OCI-LY1 (cell line): Measurements from ENCODE around the gene BABAM2.

Experiments used
- H2AFZ ChIP-seq: fragments of 200-600 bp; sonication (generic), shearing (Covaris generic); 2 replicates; pipeline ENCODE4 v1.6.0; 2014; ENCODE audit warnings: antibody characterized with exemption, mild to moderate bottlenecking, low read length
- H3F3A ChIP-seq: fragments of 200-600 bp; sonication (generic), shearing (Covaris generic); 2 replicates; pipeline ENCODE4 v1.6.0; 2014; ENCODE audit warnings: mild to moderate bottlenecking, antibody characterized with exemption, low read length, moderate library complexity; ENCODE audit not compliant: insufficient read depth
- H3K27ac ChIP-seq: fragments of 200-600 bp; sonication (generic); 2 replicates; pipeline ENCODE4 v1.5.1; 2014; ENCODE audit warnings: low read length, mixed run types, mild to moderate bottlenecking, low read depth; ENCODE audit not compliant: poor library complexity, severe bottlenecking
- H3K27me3 ChIP-seq: fragments of 200-600 bp; sonication (generic); 2 replicates; pipeline ENCODE4 v1.6.0; 2014; ENCODE audit warnings: antibody characterized with exemption, mild to moderate bottlenecking, low read length, moderate library complexity; ENCODE audit not compliant: insufficient read depth
- H3K36me3 ChIP-seq: fragments of 200-600 bp; sonication (generic); 2 replicates; pipeline ENCODE4 v1.6.1; 2014; ENCODE audit warnings: mild to moderate bottlenecking, antibody characterized with exemption, low read length, moderate library complexity, mixed read lengths; ENCODE audit not compliant: insufficient read depth
- H3K4me1 ChIP-seq: fragments of 200-600 bp; sonication (generic); 2 replicates; pipeline ENCODE4 v1.5.1; 2014; ENCODE audit warnings: mild to moderate bottlenecking, low read length, moderate library complexity; ENCODE audit not compliant: insufficient read depth, severe bottlenecking
- H3K4me2 ChIP-seq: fragments of 200-600 bp; sonication (generic), shearing (Covaris generic); 2 replicates; pipeline ENCODE4 v1.6.1; 2014; ENCODE audit warnings: low read length
- H3K4me3 ChIP-seq: fragments of 200-600 bp; sonication (generic); 2 replicates; pipeline ENCODE4 v1.5.1; 2014; ENCODE audit warnings: low read length, low read depth, mild to moderate bottlenecking, mixed read lengths; ENCODE audit not compliant: poor library complexity, severe bottlenecking
- H3K79me2 ChIP-seq: fragments of 200-600 bp; shearing (Covaris generic); 2 replicates; pipeline ENCODE4 v1.6.1; 2016; ENCODE audit warnings: mixed run types, low read length, mixed read lengths; ENCODE audit not compliant: insufficient read depth
- H3K9ac ChIP-seq: fragments of 200-600 bp; sonication (generic), shearing (Covaris generic); 2 replicates; pipeline ENCODE4 v1.6.1; 2014; ENCODE audit warnings: mild to moderate bottlenecking, low read length, mixed read lengths
- H3K9me2 ChIP-seq: fragments of 200-600 bp; sonication (generic), shearing (Covaris generic); 2 replicates; pipeline ENCODE4 v1.6.1; 2014; ENCODE audit warnings: low read depth, mild to moderate bottlenecking, low read length, mixed read lengths
- H3K9me3 ChIP-seq: fragments of 200-600 bp; shearing (Covaris generic); 2 replicates; pipeline ENCODE4 v1.6.1; 2014; ENCODE audit warnings: low read length, mixed read lengths
- H4K20me1 ChIP-seq: fragments of 200-600 bp; sonication (generic), shearing (Covaris generic); 2 replicates; pipeline ENCODE4 v1.6.0; 2016; ENCODE audit warnings: mild to moderate bottlenecking, low read length; ENCODE audit not compliant: insufficient read depth
- EZH2 ChIP-seq: fragments of 200-600 bp; sonication (generic), shearing (Covaris generic); IDR thresholded peaks from 2 replicates; pipeline ENCODE4 v1.8.0; 2017; ENCODE audit warnings: borderline replicate concordance, mixed run types, mild to moderate bottlenecking, antibody characterized with exemption, low read length, moderate library complexity, mixed read lengths
- TF ChIP-seq, protein P1 (sequence below): fragments of 200-600 bp; sonication (generic), shearing (Covaris generic); IDR thresholded peaks from 2 replicates; pipeline ENCODE4 v1.5.1; 2017; ENCODE audit warnings: mild to moderate bottlenecking, antibody characterized with exemption, low read length, moderate library complexity, mixed read lengths

Gene BABAM2

DNA sequence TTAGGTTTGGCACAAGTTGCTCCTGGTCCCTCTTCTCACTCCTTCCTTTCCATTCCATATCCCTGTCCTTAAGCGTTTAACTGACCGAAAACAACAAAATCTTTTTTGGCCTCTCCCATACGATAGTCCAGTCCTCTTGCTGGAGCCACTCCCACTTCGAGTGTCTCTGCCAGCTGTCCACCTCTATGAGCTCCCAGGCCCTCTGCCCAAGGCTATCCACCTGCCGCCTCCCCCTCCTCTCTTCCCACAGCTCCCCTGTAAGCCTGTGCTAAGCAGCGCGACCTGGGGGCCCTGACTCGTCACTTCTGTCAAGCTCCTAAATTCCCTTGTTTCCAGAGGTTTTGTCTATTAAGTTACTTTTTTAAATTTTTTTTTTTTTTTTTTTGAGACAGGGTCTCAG is 455.1 kb downstream of the BABAM2 start:
- H3K9me2 ChIP-seq, result no peaks in the 10 kb centered on the region
- H4K20me1 ChIP-seq, result no peaks in the 10 kb centered on the region
- H3K79me2 ChIP-seq, result no peaks in the 10 kb centered on the region
- no peaks in the 10 kb centered on the region for H3K4me1 ChIP-seq
- no peak overlapping the region for H3K4me3 ChIP-seq
- H3K9me3 ChIP-seq, result no peaks in the 10 kb centered on the region
- H3K9ac ChIP-seq, result no peak overlapping the region
- no peaks in the 10 kb centered on the region for H3K27me3 ChIP-seq
- H3K36me3 ChIP-seq, result no peaks in the 10 kb centered on the region
- no peaks in the 10 kb centered on the region for H3F3A ChIP-seq
- no peak overlapping the region for H3K27ac ChIP-seq
- no peak overlapping the region for H2AFZ ChIP-seq
- H3K4me2 ChIP-seq, result no peak overlapping the region
- TF ChIP-seq, protein P1, sequence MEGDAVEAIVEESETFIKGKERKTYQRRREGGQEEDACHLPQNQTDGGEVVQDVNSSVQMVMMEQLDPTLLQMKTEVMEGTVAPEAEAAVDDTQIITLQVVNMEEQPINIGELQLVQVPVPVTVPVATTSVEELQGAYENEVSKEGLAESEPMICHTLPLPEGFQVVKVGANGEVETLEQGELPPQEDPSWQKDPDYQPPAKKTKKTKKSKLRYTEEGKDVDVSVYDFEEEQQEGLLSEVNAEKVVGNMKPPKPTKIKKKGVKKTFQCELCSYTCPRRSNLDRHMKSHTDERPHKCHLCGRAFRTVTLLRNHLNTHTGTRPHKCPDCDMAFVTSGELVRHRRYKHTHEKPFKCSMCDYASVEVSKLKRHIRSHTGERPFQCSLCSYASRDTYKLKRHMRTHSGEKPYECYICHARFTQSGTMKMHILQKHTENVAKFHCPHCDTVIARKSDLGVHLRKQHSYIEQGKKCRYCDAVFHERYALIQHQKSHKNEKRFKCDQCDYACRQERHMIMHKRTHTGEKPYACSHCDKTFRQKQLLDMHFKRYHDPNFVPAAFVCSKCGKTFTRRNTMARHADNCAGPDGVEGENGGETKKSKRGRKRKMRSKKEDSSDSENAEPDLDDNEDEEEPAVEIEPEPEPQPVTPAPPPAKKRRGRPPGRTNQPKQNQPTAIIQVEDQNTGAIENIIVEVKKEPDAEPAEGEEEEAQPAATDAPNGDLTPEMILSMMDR, result no peak
- TF ChIP-seq EZH2, result no peak

DNA sequence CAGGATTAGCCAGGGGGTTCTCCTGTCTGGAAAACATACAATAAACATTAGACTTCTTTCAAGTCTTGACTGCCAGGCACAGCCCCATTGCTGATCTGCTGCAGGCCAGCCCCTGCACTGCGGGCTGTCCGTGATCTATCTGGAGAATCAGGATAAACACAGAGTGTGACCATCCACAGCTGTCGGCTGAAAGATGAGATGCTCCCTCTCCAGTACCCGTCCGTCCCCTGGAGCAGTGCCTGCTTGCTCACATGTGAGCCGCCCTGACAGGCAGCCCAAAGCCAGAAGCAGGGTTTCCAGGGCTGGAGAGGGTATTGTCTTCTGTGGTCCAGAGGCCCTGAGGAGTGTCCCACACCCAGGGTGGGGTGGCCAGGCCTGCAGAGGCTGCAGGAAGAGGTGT is 456.1 kb downstream of the BABAM2 start:
- Histone ChIP-seq H3K4me3 (no peak overlapping the region), H3K36me3 (no peaks in the 10 kb centered on the region), H3K27me3 (no peaks in the 10 kb centered on the region), H3F3A (no peaks in the 10 kb centered on the region), H3K27ac (no peak overlapping the region), H2AFZ (no peak overlapping the region), H3K4me2 (no peak overlapping the region), H3K4me1 (no peaks in the 10 kb centered on the region), H3K9ac (no peak overlapping the region), H3K79me2 (no peaks in the 10 kb centered on the region), H3K9me3 (no peaks in the 10 kb centered on the region), H4K20me1 (no peaks in the 10 kb centered on the region), H3K9me2 (no peaks in the 10 kb centered on the region)
- TF ChIP-seq, protein P1, result no peak
- TF ChIP-seq EZH2, result no peak

DNA sequence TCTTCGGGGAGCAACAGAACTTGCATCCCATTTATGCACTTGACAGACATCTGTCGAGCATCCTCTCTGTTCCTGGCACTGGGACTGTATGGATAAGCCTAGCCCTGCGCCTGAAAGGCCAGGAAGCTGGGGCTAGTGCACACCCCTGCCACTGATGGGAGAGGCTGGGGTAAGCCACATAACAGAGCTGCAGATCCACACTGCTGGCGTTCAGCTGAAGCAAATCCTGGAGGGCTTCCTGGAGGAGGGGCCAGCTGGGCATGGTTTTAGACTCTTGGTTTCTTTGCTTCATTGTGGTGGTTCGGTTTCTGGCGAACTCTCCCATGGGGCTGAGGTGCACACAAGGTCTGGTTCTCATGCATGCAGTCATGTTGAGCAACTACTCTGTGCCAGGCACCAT is 456.7 kb downstream of the BABAM2 start:
- H3K27ac ChIP-seq, result no peak overlapping the region

More for the DNA sequence above, 456.7 kb downstream of the BABAM2 start:
- Histone ChIP-seq H3K4me3 (no peak overlapping the region), H3K36me3 (no peaks in the 10 kb centered on the region), H3K27me3 (no peaks in the 10 kb centered on the region), H3K79me2 (no peaks in the 10 kb centered on the region), H3K4me2 (no peak overlapping the region), H3K9me3 (no peaks in the 10 kb centered on the region), H3K9me2 (no peaks in the 10 kb centered on the region), H2AFZ (no peak overlapping the region), H3F3A (no peaks in the 10 kb centered on the region), H3K4me1 (no peaks in the 10 kb centered on the region), H3K9ac (no peak overlapping the region), H4K20me1 (no peaks in the 10 kb centered on the region)
- TF ChIP-seq, protein P1, result no peak
- TF ChIP-seq EZH2, result no peak
